ENCODE results near the gene SCTR. TPM values are rescaled to one million over a fixed set of nuclear protein-coding genes. Genes with fewer than 3 reads are reported as not detected.

SCTR gene
- total RNA-seq, 4 donors from 2014 or later = not detected

- no peak overlapping the region for H3K4me3 ChIP-seq
- no peaks in the 10 kb centered on the region for H3K36me3 ChIP-seq
- no peaks in the 10 kb centered on the region for H3K9me3 ChIP-seq
- intact Hi-C loops (cut with DNase I) = no loop called here
- H3K27ac ChIP-seq = no peak overlapping the region
- no peak for TF ChIP-seq CTCF (IDR thresholded peaks at IDR 0.05)
- no peak for TF ChIP-seq POLR2A (IDR thresholded peaks at IDR 0.05)
- H3K27me3 ChIP-seq = no peaks in the 10 kb centered on the region
- WGBS, 2 donors = 76% methylated on average over 9 to 10 of the region's 10 CpGs
- no peak for DNase-seq
- H3K4me1 ChIP-seq = peaks cover 0 to 2% (median 0%) of the 10 kb centered on the region in 3 donors
These were observed 38.0 kb downstream of the SCTR start for GRCh38 chr2:119486196-119486827.

- intact Hi-C loops (cut with DNase I) = no loop called here
- WGBS, 2 donors = 73 to 78% methylated on average over 9 to 12 of the region's 12 CpGs
- H3K9me3 ChIP-seq = no peaks in the 10 kb centered on the region
- no peaks in the 10 kb centered on the region for H3K36me3 ChIP-seq
- H3K4me3 ChIP-seq = no peak overlapping the region
- no peaks in the 10 kb centered on the region for H3K27me3 ChIP-seq
- TF ChIP-seq POLR2A (IDR thresholded peaks at IDR 0.05) (no peak), CTCF (IDR thresholded peaks at IDR 0.05) (no peak)
- no peaks in the 10 kb centered on the region for H3K4me1 ChIP-seq
- H3K27ac ChIP-seq = no peak overlapping the region
- no peak for DNase-seq
These were observed 38.8 kb downstream of the SCTR start for GRCh38 chr2:119485336-119486110.

DNA sequence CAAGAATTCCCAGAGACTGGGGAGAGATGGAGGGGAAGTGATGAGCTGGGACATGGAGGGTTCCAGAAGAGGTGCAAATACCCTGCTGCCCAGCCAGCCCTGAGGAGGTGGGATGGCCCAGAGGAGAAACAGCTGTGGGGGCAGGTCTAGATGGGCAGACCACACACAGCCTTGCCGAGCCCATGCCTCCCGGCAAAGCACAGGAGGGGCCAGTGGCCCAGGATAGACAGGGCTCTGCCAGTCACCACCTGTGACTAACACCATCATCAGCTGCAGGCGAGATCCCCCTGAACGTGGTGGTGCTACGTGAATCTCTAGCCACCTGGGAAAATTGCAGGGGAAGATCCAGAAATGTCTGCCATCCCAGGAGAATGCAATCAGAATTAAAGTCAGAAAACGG is 39.4 kb downstream of the SCTR start:
- TF ChIP-seq CTCF (IDR thresholded peaks at IDR 0.05) (no peak), POLR2A (IDR thresholded peaks at IDR 0.05) (no peak)
- Histone ChIP-seq H3K4me3 (no peak overlapping the region), H3K27me3 (no peaks in the 10 kb centered on the region), H3K9me3 (no peaks in the 10 kb centered on the region), H3K36me3 (no peaks in the 10 kb centered on the region), H3K27ac (no peak overlapping the region), H3K4me1 (no peaks in the 10 kb centered on the region)
- no peak for DNase-seq
- intact Hi-C loops (cut with DNase I) = no loop called here
- WGBS, 2 donors = 30 to 60% methylated on average over 4 to 6 of the region's 6 CpGs

DNA sequence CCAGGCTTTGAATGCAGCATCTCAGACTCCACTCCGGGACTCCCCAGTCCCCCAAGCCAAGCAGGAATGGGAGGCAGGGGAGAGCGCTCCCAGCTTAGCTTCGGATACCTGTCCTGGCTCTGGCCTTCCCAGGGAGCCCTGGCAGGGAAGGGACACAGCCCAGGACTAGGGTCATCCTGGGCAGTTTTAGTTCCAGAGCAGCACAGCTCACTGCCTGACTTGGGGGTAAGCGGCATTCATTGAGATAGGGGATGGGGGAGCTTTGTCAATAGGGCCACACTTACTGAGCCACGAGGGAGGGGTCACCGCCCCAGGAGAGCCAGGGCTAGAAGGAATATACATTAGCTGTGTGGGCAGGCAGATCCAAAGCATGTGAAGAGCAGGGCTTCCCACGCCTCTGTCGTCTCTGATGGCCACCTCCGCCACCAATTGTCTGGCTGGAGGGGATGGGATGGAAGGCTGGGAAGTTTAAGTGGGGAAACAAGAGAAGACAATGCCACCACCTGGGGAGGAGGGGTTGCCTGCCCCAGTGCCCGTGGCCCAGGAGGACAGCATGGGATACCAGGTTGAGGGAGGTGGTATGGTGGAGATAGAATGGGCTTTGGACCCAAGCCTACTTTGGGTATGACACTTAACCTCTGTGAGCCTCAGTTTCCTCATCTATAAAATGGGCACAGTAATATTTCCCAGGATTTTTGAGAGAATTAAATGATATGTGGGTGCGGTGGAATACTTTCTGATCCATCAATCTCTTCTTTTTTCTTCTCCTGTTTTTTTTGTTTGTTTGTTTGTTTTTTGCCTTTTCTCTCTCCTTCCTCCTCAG is 40.2 kb downstream of the SCTR start:
- H3K27ac ChIP-seq = no peak overlapping the region
- DNase-seq = no peak
- 78 to 94% methylated on average over 7 to 8 of the region's 11 CpGs for WGBS, 2 donors

More for the DNA sequence above, 40.2 kb downstream of the SCTR start:
- intact Hi-C loops (cut with DNase I) = no loop called here
- H3K27me3 ChIP-seq = no peaks in the 10 kb centered on the region
- no peaks in the 10 kb centered on the region for H3K4me1 ChIP-seq
- no peaks in the 10 kb centered on the region for H3K36me3 ChIP-seq
- no peaks in the 10 kb centered on the region for H3K9me3 ChIP-seq
- no peak for TF ChIP-seq CTCF (IDR thresholded peaks at IDR 0.05)
- TF ChIP-seq POLR2A (IDR thresholded peaks at IDR 0.05) = no peak
- no peak overlapping the region for H3K4me3 ChIP-seq
